Measurements from ENCODE around the gene SCG5. TPM values are rescaled to one million over a fixed set of nuclear protein-coding genes. Genes with fewer than 3 reads are reported as not detected.

The SCG5 gene
- total RNA-seq, 4 donors from 2014 or later: 2.5 to 17.2 (median 3.2) TPM; not detected in 1

DNA sequence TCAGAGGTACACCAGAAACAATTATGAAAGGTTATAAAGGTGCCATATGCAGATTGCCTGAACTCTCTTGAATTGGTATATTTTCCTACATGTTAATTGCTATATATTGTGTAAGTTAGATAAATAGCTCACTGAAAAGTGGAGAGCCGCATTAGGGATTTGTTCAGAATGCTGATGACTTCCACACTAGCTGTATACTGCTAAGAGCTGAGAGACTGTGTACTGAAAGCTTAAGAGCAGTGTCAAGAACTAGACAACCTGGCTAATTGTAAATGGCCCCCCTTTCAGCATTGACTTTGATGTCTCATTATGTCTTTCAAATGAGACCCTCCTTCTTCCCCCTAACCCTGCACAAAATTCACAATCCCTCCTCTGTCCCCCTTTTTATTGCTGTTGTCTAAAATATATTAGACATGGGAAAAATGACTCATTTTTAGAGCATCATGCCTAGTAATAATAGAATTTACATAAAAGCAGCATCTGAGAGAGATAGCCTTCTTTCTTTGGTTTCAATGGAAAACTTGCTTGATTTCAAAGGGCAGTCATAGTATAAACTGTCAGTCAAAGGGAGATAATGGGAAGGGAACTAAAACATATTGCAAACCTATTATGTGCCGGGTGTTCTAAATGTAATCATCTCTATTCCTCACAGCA is 41.6 kb downstream of the SCG5 start:
- DNase-seq: no peak
- Histone ChIP-seq H3K9me3 (no peaks in the 10 kb centered on the region), H3K4me3 (no peak overlapping the region), H3K27ac (no peak overlapping the region), H3K27me3 (no peaks in the 10 kb centered on the region), H3K36me3 (no peaks in the 10 kb centered on the region), H3K4me1 (no peaks in the 10 kb centered on the region)
- no peak for TF ChIP-seq POLR2A (IDR thresholded peaks at IDR 0.05)
- TF ChIP-seq, protein P1, sequence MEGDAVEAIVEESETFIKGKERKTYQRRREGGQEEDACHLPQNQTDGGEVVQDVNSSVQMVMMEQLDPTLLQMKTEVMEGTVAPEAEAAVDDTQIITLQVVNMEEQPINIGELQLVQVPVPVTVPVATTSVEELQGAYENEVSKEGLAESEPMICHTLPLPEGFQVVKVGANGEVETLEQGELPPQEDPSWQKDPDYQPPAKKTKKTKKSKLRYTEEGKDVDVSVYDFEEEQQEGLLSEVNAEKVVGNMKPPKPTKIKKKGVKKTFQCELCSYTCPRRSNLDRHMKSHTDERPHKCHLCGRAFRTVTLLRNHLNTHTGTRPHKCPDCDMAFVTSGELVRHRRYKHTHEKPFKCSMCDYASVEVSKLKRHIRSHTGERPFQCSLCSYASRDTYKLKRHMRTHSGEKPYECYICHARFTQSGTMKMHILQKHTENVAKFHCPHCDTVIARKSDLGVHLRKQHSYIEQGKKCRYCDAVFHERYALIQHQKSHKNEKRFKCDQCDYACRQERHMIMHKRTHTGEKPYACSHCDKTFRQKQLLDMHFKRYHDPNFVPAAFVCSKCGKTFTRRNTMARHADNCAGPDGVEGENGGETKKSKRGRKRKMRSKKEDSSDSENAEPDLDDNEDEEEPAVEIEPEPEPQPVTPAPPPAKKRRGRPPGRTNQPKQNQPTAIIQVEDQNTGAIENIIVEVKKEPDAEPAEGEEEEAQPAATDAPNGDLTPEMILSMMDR (IDR thresholded peaks at IDR 0.05): no peak

DNA sequence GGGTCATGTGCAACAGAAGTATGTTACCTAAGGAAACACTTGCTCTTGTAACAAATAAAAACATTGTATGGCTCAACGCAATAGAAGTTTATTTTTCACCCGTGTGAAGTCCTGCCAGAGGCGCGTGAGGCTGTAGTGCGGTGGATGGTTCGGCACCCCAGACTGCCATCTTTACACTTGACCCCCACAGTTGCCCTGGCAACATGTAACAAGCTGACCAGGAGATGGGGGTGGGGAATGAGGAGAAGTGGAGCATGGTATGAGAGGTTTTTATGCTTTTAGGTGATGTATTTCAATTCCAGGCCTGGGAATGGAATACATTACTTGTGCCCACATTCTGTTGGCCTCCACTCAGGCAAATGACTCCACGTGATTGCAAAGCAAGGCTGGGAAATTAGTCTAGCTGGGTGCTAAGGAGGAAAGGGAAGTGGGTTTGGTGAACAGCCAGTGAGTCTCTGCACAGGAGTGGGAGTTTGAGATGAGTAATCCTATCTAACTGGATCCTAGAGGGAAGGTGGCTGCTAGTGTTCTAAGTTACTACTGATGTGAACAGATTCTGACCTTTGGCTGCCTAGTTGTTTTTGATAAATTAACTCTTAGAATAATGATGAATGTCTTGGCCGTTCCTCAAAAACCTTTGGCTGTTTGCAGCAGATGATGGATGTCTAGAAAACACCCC is 42.5 kb downstream of the SCG5 start:
- Histone ChIP-seq H3K27me3 (no peaks in the 10 kb centered on the region), H3K36me3 (no peaks in the 10 kb centered on the region), H3K4me3 (no peak overlapping the region), H3K27ac (no peak overlapping the region), H3K9me3 (no peaks in the 10 kb centered on the region), H3K4me1 (no peaks in the 10 kb centered on the region)
- DNase-seq: no peak
- no peak for TF ChIP-seq POLR2A (IDR thresholded peaks at IDR 0.05)

DNA sequence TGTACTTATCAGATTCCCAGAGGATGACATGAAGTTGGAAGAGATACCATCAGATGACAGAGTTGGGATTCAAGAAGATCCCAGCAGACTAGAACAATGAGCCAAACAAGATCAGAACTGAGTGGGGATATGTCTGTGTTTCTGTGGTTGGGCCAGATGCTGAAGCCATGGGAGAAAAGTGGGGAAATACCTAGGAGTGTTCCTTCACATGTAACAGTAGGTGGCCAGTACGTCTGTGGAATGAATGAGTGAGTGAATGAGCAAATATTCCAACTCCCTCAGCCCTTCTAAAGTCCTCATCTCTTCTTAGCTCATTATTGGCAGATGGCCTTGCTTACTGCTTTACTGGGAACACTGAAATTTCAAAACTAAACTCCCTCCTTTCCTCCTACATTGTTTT is 44.1 kb downstream of the SCG5 start:
- no peak overlapping the region for H3K27ac ChIP-seq
- no peak for DNase-seq
- TF ChIP-seq, protein P1 (IDR thresholded peaks at IDR 0.05): no peak
- no peak for TF ChIP-seq POLR2A (IDR thresholded peaks at IDR 0.05)
- H3K4me1 ChIP-seq: no peaks in the 10 kb centered on the region
- H3K4me3 ChIP-seq: no peak overlapping the region
- H3K9me3 ChIP-seq: no peaks in the 10 kb centered on the region
- H3K36me3 ChIP-seq: no peaks in the 10 kb centered on the region
- H3K27me3 ChIP-seq: no peaks in the 10 kb centered on the region

DNA sequence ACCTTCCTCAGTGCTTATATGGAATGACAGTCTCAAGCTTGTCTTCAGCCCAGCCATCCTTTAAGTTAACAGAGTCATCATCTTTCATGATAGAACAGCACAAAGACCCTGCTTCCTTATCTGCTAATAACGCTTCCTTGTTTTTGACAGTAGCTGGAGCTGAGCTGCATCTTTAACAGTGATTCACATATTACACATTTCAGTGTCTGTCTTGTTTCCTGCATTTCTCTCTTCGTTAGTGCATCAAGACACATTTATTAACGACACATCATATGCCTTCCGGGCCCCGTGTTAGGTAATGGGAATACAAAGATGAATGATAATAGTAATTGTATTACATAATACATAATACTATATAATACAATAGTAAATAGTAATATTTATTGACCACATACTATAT is 46.0 kb downstream of the SCG5 start:
- no peak for TF ChIP-seq POLR2A (IDR thresholded peaks at IDR 0.05)
- TF ChIP-seq, protein P1 (IDR thresholded peaks at IDR 0.05): no peak
- no peaks in the 10 kb centered on the region for H3K9me3 ChIP-seq
- no peak overlapping the region for H3K27ac ChIP-seq
- no peaks in the 10 kb centered on the region for H3K4me1 ChIP-seq
- no peaks in the 10 kb centered on the region for H3K36me3 ChIP-seq
- DNase-seq: no peak
- H3K27me3 ChIP-seq: no peaks in the 10 kb centered on the region
- H3K4me3 ChIP-seq: no peak overlapping the region

DNA sequence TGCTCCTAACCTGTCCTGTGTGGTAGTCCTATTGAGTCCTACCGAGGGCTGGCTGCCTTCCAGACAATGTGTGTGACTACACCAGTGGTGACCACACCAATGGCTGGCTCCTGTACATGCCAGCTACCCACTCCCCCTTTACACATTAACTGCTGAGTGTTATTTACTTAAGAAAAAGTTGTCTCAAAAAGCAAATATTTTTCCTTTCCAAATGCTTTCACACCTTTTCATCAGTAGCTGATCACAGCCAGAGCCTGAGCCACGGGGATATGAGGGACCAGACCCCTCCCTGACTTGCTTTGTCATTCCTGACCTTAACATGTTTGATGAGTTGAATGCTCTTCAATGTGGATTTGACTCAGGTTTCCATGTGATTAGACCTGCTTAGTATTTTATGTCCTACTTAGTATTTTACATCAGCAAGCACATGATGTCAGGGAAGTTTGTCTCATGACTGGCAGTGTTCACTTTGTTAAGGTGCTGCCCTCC is 46.7 kb downstream of the SCG5 start:
- no peaks in the 10 kb centered on the region for H3K36me3 ChIP-seq
- H3K4me3 ChIP-seq: no peak overlapping the region
- H3K27me3 ChIP-seq: no peaks in the 10 kb centered on the region
- no peak for TF ChIP-seq POLR2A (IDR thresholded peaks at IDR 0.05)
- TF ChIP-seq, protein P1 (IDR thresholded peaks at IDR 0.05): no peak
- no peak overlapping the region for H3K27ac ChIP-seq
- H3K4me1 ChIP-seq: no peaks in the 10 kb centered on the region
- DNase-seq: no peak
- peaks cover 0 to 4% (median 0%) of the 10 kb centered on the region in 4 donors for H3K9me3 ChIP-seq

DNA sequence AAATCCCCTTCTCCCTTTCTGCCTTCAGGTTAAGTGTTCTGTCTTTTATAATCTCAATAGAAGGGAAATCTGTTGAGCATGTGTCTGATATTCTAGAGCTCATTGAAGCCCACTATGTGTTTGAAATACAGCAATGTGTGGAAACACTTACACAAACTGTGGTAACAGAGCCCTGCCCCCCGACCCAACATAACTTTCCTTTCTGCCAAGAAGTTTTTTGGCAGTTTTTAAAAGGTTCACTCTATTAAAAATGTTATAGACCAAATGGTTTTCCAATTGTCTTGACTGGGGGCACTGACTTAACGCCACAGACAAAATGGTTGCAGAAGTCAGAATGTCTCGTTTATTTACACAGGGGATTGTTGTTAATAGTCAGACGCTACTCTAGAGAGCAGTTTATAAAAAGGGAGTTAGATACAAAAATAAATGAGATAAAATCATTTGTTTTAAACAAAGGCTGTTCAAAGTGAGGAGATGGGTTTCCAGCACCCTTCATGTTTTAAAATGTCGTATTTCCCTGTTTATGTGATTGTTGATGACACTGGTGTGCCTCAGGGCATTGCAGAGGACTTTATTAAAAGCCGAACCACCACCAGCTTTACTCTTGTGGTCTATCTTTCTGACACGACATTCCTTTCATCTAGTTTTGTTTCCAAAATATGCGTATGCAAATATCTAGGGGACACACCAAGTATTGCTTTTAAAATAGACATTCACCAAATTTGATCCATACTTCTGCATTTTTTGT is 49.6 kb downstream of the SCG5 start:
- H3K36me3 ChIP-seq: no peaks in the 10 kb centered on the region
- TF ChIP-seq, protein P1 (IDR thresholded peaks at IDR 0.05): no peak
- no peak for TF ChIP-seq POLR2A (IDR thresholded peaks at IDR 0.05)
- H3K27ac ChIP-seq: no peak overlapping the region
- peaks cover 0 to 5% (median 0%) of the 10 kb centered on the region in 4 donors for H3K9me3 ChIP-seq
- H3K4me3 ChIP-seq: no peak overlapping the region
- H3K4me1 ChIP-seq: no peaks in the 10 kb centered on the region
- DNase-seq: no peak
- no peaks in the 10 kb centered on the region for H3K27me3 ChIP-seq
